T-helper 2 cell (primary cell): Measurements from ENCODE around the gene SARS2.

Experiments
- DNase-seq, 5 experiments: peaks; one replicate each; pipeline versions ENCODE4 v3.0.0 to v3.0.0-alpha.2; 2012 to 2022

Gene SARS2

GRCh38 chr19:38915329-38916321, 14.9 kb downstream of the SARS2 start:
- no peak for DNase-seq

- DNase-seq, result no peak
Measured at GRCh38 chr19:38913958-38914357, 16.6 kb downstream of the SARS2 start.

- DNase-seq, result no peak
Measured at GRCh38 chr19:38912600-38913514, 17.7 kb downstream of the SARS2 start.

DNA sequence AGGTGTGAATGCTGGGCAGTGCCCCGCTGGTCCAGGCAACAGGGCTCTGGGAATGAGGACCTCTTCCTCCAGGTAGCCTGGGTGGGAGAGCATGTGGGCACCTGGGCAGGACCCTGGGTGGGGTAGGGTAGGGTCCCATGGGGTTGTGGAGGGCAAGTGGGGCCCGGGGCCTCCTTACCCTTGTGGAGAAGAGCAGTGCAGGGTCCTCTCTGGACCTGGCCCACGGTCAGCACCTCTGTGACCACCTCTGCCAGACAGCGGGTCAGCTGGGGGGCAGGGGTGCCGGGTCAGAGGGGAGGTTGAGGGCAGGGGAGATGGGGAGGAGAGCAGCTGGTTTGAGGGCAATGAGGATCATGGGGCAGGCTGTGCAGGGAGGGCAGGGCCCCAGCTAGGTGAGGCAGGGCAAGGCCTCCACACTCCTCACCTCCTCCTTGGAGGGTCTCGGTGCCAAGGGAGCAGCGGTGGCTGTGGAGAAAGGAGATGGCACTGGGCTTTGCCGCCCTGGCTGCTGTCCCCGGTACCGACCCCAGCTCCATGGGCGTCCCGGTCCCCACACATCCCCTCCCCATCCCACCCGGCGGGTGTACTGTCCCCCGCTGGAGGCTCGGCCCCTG, 19.1 kb downstream of the SARS2 start:
- DNase-seq, result no peak

DNA sequence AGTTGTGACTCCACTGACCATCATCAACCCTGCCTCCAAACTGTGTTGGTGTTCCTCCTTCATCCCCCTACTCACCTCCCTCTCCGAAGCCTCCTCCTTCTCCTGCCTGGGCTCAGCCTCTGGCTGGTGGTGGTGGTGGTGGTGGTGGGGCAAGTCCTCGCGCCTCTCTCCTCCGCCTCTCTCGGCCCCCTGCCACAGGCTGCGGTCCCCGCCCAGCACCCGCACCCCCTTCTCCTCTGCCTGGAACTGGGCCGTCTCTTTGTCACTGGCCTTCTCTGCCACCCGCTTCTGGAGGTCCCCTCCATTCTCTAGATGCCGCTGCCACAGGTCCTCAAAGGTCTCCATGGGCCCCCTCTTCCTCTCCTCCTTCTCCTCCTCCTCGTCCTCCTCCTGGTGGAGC, 20.1 kb downstream of the SARS2 start:
- DNase-seq, result no peak

DNA sequence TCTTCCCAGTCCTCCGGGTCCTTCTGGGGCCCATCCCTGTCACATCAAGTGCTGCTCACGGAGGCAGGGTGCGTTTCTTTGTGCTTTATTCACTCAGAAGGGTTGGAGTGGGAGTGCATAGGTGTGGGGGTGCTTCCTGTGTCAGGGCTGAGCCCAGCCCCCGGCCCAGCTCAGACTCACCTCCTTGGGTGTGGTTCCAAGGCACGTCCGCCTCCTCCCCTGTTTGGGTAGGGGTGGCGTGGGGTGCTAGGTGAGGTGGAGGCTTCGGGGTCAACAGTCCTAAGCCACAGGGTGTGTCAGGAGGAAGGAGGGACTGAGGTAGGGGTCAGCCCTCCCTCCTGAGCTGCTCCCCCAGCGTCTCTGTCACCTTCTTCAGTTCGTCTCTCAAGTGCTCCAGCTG, 21.7 kb downstream of the SARS2 start:
- DNase-seq, result no peak

DNA sequence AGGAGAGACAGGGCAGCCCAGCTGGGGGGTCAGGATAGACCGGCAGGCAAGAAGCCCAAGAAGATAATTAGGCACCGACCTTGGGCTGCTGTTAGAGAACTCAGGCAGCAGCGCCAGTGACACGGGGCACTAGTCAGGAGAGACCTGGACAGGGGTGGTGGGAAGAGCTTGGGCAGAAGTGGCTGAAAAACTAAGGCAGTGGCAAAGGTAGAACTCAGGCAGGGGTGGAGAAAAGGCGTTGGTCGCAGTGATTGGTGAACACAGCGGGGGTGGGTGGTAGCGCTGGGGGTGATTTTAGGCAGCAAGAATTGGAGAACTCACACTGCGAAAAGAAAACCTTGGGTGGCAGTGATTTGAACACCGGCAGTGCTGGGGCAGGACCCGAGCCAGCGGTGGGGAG, 22.9 kb downstream of the SARS2 start:
- DNase-seq, result no peak

DNA sequence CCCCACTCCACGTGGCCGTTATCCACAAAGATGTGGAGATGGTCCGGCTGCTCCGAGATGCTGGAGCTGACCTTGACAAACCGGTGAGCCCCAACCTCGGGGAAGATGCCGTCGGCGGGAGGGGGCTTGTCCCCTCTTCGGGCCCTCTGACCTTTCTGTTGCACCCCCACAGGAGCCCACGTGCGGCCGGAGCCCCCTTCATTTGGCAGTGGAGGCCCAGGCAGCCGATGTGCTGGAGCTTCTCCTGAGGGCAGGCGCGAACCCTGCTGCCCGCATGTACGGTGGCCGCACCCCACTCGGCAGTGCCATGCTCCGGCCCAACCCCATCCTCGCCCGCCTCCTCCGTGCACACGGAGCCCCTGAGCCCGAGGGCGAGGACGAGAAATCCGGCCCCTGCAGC, 23.3 kb downstream of the SARS2 start:
- no peak for DNase-seq

- no peak for DNase-seq
Measured at GRCh38 chr19:38905620-38906019, 24.9 kb downstream of the SARS2 start.

- no peak for DNase-seq
Measured at GRCh38 chr19:38904581-38905539, 25.7 kb downstream of the SARS2 start.

GRCh38 chr19:38901683-38902082, 28.9 kb downstream of the SARS2 start:
- DNase-seq, result no peak

GRCh38 chr19:38900743-38901190, 29.8 kb downstream of the SARS2 start:
- DNase-seq, result no peak

DNA sequence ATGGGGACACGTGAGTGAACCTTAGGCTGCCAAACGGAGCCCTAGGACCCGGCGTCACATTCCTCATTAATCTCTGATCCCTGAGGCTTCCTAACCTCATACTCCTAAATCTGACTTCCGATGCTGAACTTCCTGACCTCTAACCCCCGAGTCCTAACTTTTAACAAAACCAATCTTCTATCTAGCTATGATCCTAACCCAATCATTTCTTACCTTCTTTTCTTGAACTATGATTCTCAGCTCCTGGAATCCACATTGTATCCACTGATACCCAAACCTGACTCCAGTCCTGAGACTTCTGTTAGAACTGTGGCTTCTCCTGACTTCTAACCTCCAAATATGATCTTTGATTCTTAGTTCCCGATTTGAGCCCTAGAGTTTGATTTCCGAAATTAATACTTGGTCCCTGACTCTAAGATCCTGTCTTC, 30.3 kb downstream of the SARS2 start:
- no peak for DNase-seq

DNA sequence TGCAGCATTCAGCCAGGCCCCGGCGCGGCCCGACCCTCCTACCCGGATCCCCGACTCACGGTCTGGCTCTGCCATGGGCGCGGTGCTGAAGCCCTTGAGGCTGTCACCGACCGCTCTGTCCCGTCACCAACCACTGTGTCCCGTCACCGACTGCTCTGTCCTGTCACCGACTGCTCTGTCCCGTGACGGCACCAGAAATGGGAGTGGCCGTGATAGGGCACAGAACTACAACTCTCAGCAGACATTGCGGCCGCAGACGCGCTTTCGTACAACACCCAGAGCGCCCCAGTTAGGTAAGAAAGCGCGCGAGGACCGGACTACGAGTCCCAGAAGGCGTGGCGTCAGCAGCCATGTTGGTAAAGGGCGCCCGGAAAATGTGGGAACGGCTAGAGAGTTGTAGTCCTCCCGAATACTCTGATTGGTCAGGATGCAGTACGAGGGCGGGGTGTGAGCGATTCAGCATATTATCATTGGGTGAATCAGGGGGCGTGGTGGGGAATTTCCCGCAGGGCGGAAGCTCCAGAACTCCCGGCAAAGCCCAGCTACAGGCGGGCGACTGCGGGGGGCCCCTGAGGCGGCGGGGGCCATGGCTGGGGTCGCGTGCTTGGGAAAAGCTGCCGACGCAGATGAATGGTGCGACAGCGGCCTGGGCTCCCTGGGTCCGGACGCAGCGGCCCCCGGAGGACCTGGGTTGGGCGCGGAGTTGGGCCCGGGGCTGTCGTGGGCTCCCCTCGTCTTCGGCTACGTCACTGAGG, 30.9 kb downstream of the SARS2 start, which contains the start of the genes NFKBIB and SIRT2:
Gene NFKBIB (plus strand): TSS at position 523 of the 755 bp plus-strand sequence. CDS start 64 bp downstream, at position 587.
Gene SIRT2 (minus strand): TSS at position 172 of the 755 bp plus-strand sequence. CDS start 97 bp downstream, at position 75.
- DNase-seq, result peak; percentile 94 to 100 (median 99)

- DNase-seq, result no peak
Measured at GRCh38 chr19:38898788-38899446, 31.6 kb downstream of the SARS2 start.

DNA sequence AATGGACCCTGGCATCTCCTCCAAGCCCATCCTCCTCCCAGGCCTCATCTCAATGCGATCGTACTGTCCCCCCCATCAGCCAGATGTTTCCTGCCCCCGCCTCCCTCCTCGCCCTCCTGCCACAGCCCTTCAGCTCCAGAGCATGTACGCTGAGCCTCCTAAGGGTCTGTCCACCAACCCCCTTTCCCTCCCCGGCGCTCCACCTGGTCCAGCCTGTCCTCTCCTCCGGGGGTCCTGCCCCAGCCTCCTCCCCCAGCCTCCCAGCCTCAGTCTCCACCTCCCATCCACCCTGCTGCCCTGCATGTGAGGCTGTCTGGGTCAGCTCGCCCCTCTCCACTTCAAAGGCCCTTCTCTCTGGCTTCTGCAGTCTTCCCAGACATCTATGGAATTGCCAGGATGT, 35.6 kb downstream of the SARS2 start:
- DNase-seq, result no peak

GRCh38 chr19:38893341-38893771, 37.2 kb downstream of the SARS2 start:
- no peak for DNase-seq

DNA sequence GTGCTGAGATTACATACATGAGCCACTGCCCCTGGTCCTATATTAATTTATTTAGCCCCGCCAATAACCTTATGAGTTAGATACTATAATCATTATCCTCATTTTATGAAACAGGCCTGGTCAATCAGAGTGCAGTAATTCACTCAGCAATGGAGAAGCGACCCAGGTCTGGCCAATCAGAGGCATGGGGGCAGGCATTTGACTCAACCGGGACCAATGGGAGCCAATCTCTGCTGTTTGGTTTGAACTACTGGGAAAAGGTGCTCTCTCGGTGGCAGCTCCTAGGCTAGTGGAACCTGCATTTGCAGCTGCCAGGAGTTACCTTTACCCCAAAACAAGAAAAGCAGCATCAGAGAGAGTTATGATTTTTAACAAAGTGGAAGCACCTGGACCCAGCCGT, 37.7 kb downstream of the SARS2 start:
- DNase-seq, result no peak

DNA sequence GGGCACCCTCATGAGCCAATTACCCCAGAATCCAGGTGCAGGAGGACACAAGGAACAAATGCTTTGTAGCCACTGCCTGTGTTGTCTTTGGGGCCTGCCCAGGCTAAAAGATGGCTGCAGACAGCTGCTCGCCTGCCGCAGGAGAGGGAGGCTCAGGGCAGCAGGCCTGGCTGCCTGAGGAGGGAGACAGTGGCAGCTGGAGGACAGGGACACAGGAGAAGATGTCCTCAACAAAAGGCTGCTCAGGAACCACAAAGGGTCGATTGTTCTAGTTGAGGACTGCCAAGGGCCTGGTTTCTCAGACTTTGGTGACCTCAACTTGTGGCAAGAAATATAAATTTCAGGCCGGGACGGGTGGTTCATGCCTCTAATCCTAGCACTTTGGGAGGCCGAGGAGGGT, 38.8 kb downstream of the SARS2 start:
- no peak for DNase-seq

DNA sequence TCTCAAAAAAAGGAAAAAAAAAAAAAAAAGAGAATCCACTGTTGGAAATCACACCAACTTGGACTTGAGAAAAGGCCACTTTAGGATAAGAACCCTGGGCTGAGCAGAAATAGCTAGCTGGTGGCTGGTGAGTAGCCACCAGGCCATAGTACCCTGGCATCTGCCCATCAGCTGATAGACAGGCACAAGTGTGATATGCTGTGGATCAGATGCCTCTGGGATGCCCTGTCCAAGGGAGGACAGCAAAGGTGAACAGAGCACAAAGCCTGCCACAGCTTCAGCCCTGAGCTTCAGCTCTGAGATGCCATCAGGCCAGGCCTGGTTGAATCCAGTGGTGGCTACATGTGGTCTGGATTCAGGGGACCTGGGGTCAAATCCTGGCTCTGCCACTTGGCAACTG, 39.9 kb downstream of the SARS2 start:
- DNase-seq, result no peak
